Neural cell (in vitro differentiated cells): Measurements from ENCODE around the gene ST8SIA4.

Experiments
- EP300 ChIP-seq: fragments of 450-650 bp; conservative IDR thresholded peaks from 2 replicates; pipeline ENCODE4 v1.6.1; 2014; ENCODE audit warnings: antibody characterized with exemption, mild to moderate bottlenecking, moderate library complexity; ENCODE audit not compliant: poor library complexity, severe bottlenecking
- EZH2 ChIP-seq: fragments of 200-600, 300-800 bp; shearing (Covaris generic), sonication (generic); IDR thresholded peaks from 2 replicates; pipeline ENCODE4 v1.6.1; 2014; ENCODE audit warnings: antibody characterized with exemption, low read length, borderline replicate concordance, mild to moderate bottlenecking; ENCODE audit not compliant: insufficient read depth, poor library complexity, severe bottlenecking
- POLR2AphosphoS5 ChIP-seq: IDR thresholded peaks from 2 replicates; pipeline ENCODE4 v1.6.1; 2012
- TF ChIP-seq, protein P1 (sequence below): fragments of 450-650 bp; IDR thresholded peaks from 2 replicates; pipeline ENCODE4 v1.5.1; 2014; ENCODE audit warnings: antibody characterized with exemption, mild to moderate bottlenecking, moderate library complexity; ENCODE audit not compliant: poor library complexity, severe bottlenecking

DNA sequence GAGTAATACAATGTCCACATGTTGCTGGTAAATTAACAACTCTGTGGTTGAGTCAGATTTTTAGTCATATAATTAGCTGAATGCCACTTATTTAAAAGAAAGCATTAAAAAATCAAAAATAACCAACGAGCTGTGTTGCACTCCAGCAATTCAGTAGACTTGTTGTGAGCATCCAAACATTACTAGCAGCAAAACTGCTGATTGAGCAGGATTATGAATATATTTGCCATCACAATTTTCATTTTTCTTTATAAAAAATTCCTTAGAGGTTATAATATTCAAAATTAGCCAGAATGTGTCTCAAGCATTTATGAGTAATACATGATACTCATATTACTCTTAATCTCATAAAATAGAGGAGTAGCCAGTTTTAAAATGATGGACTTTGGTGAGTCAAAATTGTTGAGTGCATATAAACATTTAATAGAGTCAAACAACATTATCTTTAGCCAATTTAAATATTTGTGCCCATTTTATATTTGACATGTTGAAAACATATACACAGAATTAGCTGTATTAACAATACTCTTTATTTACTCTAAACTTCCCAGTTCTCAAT lies 44.0 kb downstream of the ST8SIA4 start:
- TF ChIP-seq EZH2: no peak
- TF ChIP-seq, protein P1, sequence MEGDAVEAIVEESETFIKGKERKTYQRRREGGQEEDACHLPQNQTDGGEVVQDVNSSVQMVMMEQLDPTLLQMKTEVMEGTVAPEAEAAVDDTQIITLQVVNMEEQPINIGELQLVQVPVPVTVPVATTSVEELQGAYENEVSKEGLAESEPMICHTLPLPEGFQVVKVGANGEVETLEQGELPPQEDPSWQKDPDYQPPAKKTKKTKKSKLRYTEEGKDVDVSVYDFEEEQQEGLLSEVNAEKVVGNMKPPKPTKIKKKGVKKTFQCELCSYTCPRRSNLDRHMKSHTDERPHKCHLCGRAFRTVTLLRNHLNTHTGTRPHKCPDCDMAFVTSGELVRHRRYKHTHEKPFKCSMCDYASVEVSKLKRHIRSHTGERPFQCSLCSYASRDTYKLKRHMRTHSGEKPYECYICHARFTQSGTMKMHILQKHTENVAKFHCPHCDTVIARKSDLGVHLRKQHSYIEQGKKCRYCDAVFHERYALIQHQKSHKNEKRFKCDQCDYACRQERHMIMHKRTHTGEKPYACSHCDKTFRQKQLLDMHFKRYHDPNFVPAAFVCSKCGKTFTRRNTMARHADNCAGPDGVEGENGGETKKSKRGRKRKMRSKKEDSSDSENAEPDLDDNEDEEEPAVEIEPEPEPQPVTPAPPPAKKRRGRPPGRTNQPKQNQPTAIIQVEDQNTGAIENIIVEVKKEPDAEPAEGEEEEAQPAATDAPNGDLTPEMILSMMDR: no peak
- no peak for TF ChIP-seq EP300
- no peak for TF ChIP-seq POLR2AphosphoS5
